Measurements from ENCODE around the gene LRP1B. TPM values are rescaled to one million over a fixed set of nuclear protein-coding genes. Genes with fewer than 3 reads are reported as not detected.

LRP1B gene
- total and polyA plus RNA-seq, 4 donors, result 0.01 to 0.84 (median 0.17) TPM

DNA sequence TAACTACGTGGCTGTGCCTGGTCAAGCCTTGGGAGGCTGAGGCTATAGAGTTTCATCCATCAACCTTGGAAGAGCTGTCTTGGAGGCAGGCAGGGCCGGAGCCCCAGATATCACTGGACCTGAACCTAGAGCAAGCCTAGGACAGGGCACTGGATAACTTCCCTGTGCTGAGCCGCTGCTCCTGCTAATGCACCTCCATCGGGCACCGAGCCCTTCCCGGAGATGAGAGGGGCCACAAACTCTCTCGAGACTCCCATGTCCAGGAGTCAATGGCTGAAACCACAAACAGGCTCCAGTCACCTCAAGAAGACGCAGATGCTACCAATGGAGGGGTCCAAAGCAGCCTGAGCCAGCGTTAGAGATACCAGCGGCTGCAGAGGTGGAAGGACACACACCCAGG is 866.0 kb downstream of the LRP1B start:
- no peak for DNase-seq (ENCODE audit: low spot score)
- H3K27me3 ChIP-seq (ENCODE audit: control insufficient read depth in 4 of 4, insufficient read depth in 4 of 4, low read length in 3 of 4), result no peaks in the 10 kb centered on the region
- no peaks in the 10 kb centered on the region for H3K36me3 ChIP-seq (ENCODE audit: control insufficient read depth in 4 of 4, insufficient read depth in 3 of 4, low read depth in 1 of 4, low read length in 3 of 4)
- TF ChIP-seq, protein P1, sequence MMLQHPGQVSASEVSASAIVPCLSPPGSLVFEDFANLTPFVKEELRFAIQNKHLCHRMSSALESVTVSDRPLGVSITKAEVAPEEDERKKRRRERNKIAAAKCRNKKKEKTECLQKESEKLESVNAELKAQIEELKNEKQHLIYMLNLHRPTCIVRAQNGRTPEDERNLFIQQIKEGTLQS (IDR thresholded peaks at IDR 0.05), result no peak
- TF ChIP-seq FOXA1 (IDR thresholded peaks at IDR 0.05) (no peak), JUND (IDR thresholded peaks at IDR 0.05) (no peak), RAD21 (IDR thresholded peaks at IDR 0.05) (no peak), NR2F2 (IDR thresholded peaks at IDR 0.05) (no peak), GABPA (IDR thresholded peaks at IDR 0.05 in 1 of 2, conservative IDR thresholded peaks at IDR 0.05 in 1 of 2) (no peak), YY1 (IDR thresholded peaks at IDR 0.05) (no peak), SP1 (IDR thresholded peaks at IDR 0.05) (no peak), HNF4G (IDR thresholded peaks at IDR 0.05) (no peak), HNF4A (conservative IDR thresholded peaks at IDR 0.05) (no peak), TAF1 (conservative IDR thresholded peaks at IDR 0.05) (no peak), RXRA (IDR thresholded peaks at IDR 0.05) (no peak), FOXA2 (IDR thresholded peaks at IDR 0.05) (no peak)
- TF ChIP-seq, protein P2, sequence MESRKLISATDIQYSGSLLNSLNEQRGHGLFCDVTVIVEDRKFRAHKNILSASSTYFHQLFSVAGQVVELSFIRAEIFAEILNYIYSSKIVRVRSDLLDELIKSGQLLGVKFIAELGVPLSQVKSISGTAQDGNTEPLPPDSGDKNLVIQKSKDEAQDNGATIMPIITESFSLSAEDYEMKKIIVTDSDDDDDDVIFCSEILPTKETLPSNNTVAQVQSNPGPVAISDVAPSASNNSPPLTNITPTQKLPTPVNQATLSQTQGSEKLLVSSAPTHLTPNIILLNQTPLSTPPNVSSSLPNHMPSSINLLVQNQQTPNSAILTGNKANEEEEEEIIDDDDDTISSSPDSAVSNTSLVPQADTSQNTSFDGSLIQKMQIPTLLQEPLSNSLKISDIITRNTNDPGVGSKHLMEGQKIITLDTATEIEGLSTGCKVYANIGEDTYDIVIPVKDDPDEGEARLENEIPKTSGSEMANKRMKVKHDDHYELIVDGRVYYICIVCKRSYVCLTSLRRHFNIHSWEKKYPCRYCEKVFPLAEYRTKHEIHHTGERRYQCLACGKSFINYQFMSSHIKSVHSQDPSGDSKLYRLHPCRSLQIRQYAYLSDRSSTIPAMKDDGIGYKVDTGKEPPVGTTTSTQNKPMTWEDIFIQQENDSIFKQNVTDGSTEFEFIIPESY (IDR thresholded peaks at IDR 0.05), result no peak
- TF ChIP-seq, protein P3, sequence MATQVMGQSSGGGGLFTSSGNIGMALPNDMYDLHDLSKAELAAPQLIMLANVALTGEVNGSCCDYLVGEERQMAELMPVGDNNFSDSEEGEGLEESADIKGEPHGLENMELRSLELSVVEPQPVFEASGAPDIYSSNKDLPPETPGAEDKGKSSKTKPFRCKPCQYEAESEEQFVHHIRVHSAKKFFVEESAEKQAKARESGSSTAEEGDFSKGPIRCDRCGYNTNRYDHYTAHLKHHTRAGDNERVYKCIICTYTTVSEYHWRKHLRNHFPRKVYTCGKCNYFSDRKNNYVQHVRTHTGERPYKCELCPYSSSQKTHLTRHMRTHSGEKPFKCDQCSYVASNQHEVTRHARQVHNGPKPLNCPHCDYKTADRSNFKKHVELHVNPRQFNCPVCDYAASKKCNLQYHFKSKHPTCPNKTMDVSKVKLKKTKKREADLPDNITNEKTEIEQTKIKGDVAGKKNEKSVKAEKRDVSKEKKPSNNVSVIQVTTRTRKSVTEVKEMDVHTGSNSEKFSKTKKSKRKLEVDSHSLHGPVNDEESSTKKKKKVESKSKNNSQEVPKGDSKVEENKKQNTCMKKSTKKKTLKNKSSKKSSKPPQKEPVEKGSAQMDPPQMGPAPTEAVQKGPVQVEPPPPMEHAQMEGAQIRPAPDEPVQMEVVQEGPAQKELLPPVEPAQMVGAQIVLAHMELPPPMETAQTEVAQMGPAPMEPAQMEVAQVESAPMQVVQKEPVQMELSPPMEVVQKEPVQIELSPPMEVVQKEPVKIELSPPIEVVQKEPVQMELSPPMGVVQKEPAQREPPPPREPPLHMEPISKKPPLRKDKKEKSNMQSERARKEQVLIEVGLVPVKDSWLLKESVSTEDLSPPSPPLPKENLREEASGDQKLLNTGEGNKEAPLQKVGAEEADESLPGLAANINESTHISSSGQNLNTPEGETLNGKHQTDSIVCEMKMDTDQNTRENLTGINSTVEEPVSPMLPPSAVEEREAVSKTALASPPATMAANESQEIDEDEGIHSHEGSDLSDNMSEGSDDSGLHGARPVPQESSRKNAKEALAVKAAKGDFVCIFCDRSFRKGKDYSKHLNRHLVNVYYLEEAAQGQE (IDR thresholded peaks at IDR 0.05), result no peak
- TF ChIP-seq, protein P4, sequence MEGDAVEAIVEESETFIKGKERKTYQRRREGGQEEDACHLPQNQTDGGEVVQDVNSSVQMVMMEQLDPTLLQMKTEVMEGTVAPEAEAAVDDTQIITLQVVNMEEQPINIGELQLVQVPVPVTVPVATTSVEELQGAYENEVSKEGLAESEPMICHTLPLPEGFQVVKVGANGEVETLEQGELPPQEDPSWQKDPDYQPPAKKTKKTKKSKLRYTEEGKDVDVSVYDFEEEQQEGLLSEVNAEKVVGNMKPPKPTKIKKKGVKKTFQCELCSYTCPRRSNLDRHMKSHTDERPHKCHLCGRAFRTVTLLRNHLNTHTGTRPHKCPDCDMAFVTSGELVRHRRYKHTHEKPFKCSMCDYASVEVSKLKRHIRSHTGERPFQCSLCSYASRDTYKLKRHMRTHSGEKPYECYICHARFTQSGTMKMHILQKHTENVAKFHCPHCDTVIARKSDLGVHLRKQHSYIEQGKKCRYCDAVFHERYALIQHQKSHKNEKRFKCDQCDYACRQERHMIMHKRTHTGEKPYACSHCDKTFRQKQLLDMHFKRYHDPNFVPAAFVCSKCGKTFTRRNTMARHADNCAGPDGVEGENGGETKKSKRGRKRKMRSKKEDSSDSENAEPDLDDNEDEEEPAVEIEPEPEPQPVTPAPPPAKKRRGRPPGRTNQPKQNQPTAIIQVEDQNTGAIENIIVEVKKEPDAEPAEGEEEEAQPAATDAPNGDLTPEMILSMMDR (IDR thresholded peaks at IDR 0.05; ENCODE audit: low read depth, low read length, missing input control), result no peak
- TF ChIP-seq, protein P5, sequence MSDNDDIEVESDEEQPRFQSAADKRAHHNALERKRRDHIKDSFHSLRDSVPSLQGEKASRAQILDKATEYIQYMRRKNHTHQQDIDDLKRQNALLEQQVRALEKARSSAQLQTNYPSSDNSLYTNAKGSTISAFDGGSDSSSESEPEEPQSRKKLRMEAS (IDR thresholded peaks at IDR 0.05), result no peak
- no peak overlapping the region for H3K27ac ChIP-seq (ENCODE audit: low read depth in 1 of 2, low read length in 2 of 2)
- no peak overlapping the region for H3K4me3 ChIP-seq (ENCODE audit: low read depth in 1 of 3, low read length in 3 of 3)
- WGBS, result 81% methylated on average over 10 of the region's 10 CpGs
- no peaks in the 10 kb centered on the region for H3K4me1 ChIP-seq (ENCODE audit: control insufficient read depth in 4 of 4, insufficient read depth in 4 of 4, low read length in 3 of 4)
- H3K9me3 ChIP-seq (ENCODE audit: control insufficient read depth in 4 of 4, low read length in 3 of 4), result no peaks in the 10 kb centered on the region
- H3K9ac ChIP-seq (ENCODE audit: low read depth in 1 of 2, low read length in 2 of 2), result no peak overlapping the region

DNA sequence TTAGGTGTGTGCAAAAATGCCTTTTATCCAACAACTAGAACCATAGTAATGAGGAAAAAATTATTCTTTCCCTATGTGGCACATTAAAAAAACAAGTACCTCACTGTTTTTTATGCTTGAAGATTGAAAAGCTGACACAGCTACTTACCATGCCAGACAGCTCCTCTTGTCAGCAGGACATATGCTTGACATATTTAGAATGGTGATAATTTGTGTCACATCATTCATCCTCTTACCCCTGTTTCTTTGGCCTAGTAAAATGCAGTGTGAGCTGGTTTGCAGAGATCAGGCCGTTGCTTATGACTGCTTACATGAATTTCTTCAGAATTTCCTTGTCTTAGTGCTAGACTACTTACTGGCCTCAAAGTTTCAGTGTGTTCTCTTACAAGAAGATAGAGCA is 869.9 kb downstream of the LRP1B start:
- H3K27ac ChIP-seq (ENCODE audit: low read depth in 1 of 2, low read length in 2 of 2), result no peak overlapping the region
- H3K36me3 ChIP-seq (ENCODE audit: control insufficient read depth in 4 of 4, insufficient read depth in 3 of 4, low read depth in 1 of 4, low read length in 3 of 4), result no peaks in the 10 kb centered on the region
- WGBS, result 80% methylated on average over 1 of the region's 1 CpG
- no peaks in the 10 kb centered on the region for H3K4me1 ChIP-seq (ENCODE audit: control insufficient read depth in 4 of 4, insufficient read depth in 4 of 4, low read length in 3 of 4)
- H3K9me3 ChIP-seq (ENCODE audit: control insufficient read depth in 4 of 4, low read length in 3 of 4), result no peaks in the 10 kb centered on the region
- no peaks in the 10 kb centered on the region for H3K27me3 ChIP-seq (ENCODE audit: control insufficient read depth in 4 of 4, insufficient read depth in 4 of 4, low read length in 3 of 4)
- no peak overlapping the region for H3K9ac ChIP-seq (ENCODE audit: low read depth in 1 of 2, low read length in 2 of 2)
- DNase-seq (ENCODE audit: low spot score), result no peak
- H3K4me3 ChIP-seq (ENCODE audit: low read depth in 1 of 3, low read length in 3 of 3), result no peak overlapping the region
- TF ChIP-seq, protein P3 (IDR thresholded peaks at IDR 0.05), result no peak
- TF ChIP-seq, protein P2 (IDR thresholded peaks at IDR 0.05), result no peak
- TF ChIP-seq EGR1 (IDR thresholded peaks at IDR 0.05; ENCODE audit: low read depth in 2 of 2) (no peak), NR2F2 (IDR thresholded peaks at IDR 0.05) (no peak), TAF1 (conservative IDR thresholded peaks at IDR 0.05) (no peak)
